WTC11 (cell line): ENCODE measurements around the gene ZNF273.

Experiments
- CTCF ChIP-seq: fragments of 200-600 bp; IDR thresholded peaks from 2 replicates; pipeline ENCODE4 v1.8.0; 2022; ENCODE audit warnings: antibody characterized with exemption
- TF ChIP-seq, protein P1 (sequence below): sonication (generic); formaldehyde crosslinking; conservative IDR thresholded peaks from 2 replicates; pipeline ENCODE4 v1.8.1; 2022; ENCODE audit warnings: mild to moderate bottlenecking, missing genetic modification reagents
- TF ChIP-seq, protein P2 (sequence below): sonication (generic); formaldehyde crosslinking; IDR thresholded peaks from 2 replicates; pipeline ENCODE4 v1.8.1; 2022; ENCODE audit warnings: missing genetic modification reagents, borderline replicate concordance
- TF ChIP-seq, protein P3 (sequence below): sonication (generic); formaldehyde crosslinking; IDR thresholded peaks from 2 replicates; pipeline ENCODE4 v1.8.0; 2022; ENCODE audit warnings: missing genetic modification reagents
- TF ChIP-seq, protein P4 (sequence below): sonication (generic); formaldehyde crosslinking; IDR thresholded peaks from 2 replicates; pipeline ENCODE4 v1.8.1; 2023; ENCODE audit warnings: mild to moderate bottlenecking, missing genetic modification reagents, borderline replicate concordance

DNA sequence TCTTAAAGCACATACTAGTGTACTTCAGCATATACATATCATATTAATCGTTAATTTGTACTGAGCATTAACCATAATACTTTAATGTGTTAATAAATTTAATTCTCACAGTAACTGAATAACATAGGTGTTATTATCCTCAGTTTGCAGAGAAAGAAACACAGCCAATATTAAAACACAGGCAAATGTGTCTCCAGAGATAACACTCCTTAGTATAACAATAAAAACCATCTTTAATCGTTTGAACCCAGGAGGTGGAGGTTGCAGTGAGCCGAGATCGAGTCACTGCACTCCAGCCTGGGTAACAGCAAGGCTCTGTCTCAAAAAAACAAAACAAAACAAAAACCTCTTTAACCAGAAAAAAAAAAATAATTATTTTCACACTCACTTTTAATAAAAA is 49.4 kb upstream of the ZNF273 start:
- TF ChIP-seq, protein P1, sequence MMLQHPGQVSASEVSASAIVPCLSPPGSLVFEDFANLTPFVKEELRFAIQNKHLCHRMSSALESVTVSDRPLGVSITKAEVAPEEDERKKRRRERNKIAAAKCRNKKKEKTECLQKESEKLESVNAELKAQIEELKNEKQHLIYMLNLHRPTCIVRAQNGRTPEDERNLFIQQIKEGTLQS (CRISPR knock-in tag), result no peak
- TF ChIP-seq, protein P2, sequence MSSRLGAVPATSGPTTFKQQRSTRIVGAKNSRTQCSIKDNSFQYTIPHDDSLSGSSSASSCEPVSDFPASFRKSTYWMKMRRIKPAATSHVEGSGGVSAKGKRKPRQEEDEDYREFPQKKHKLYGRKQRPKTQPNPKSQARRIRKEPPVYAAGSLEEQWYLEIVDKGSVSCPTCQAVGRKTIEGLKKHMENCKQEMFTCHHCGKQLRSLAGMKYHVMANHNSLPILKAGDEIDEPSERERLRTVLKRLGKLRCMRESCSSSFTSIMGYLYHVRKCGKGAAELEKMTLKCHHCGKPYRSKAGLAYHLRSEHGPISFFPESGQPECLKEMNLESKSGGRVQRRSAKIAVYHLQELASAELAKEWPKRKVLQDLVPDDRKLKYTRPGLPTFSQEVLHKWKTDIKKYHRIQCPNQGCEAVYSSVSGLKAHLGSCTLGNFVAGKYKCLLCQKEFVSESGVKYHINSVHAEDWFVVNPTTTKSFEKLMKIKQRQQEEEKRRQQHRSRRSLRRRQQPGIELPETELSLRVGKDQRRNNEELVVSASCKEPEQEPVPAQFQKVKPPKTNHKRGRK, result no peak
- TF ChIP-seq, protein P3, sequence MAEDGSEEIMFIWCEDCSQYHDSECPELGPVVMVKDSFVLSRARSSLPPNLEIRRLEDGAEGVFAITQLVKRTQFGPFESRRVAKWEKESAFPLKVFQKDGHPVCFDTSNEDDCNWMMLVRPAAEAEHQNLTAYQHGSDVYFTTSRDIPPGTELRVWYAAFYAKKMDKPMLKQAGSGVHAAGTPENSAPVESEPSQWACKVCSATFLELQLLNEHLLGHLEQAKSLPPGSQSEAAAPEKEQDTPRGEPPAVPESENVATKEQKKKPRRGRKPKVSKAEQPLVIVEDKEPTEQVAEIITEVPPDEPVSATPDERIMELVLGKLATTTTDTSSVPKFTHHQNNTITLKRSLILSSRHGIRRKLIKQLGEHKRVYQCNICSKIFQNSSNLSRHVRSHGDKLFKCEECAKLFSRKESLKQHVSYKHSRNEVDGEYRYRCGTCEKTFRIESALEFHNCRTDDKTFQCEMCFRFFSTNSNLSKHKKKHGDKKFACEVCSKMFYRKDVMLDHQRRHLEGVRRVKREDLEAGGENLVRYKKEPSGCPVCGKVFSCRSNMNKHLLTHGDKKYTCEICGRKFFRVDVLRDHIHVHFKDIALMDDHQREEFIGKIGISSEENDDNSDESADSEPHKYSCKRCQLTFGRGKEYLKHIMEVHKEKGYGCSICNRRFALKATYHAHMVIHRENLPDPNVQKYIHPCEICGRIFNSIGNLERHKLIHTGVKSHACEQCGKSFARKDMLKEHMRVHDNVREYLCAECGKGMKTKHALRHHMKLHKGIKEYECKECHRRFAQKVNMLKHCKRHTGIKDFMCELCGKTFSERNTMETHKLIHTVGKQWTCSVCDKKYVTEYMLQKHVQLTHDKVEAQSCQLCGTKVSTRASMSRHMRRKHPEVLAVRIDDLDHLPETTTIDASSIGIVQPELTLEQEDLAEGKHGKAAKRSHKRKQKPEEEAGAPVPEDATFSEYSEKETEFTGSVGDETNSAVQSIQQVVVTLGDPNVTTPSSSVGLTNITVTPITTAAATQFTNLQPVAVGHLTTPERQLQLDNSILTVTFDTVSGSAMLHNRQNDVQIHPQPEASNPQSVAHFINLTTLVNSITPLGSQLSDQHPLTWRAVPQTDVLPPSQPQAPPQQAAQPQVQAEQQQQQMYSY (CRISPR knock-in tag), result no peak
- TF ChIP-seq CTCF, result no peak
- TF ChIP-seq, protein P4, sequence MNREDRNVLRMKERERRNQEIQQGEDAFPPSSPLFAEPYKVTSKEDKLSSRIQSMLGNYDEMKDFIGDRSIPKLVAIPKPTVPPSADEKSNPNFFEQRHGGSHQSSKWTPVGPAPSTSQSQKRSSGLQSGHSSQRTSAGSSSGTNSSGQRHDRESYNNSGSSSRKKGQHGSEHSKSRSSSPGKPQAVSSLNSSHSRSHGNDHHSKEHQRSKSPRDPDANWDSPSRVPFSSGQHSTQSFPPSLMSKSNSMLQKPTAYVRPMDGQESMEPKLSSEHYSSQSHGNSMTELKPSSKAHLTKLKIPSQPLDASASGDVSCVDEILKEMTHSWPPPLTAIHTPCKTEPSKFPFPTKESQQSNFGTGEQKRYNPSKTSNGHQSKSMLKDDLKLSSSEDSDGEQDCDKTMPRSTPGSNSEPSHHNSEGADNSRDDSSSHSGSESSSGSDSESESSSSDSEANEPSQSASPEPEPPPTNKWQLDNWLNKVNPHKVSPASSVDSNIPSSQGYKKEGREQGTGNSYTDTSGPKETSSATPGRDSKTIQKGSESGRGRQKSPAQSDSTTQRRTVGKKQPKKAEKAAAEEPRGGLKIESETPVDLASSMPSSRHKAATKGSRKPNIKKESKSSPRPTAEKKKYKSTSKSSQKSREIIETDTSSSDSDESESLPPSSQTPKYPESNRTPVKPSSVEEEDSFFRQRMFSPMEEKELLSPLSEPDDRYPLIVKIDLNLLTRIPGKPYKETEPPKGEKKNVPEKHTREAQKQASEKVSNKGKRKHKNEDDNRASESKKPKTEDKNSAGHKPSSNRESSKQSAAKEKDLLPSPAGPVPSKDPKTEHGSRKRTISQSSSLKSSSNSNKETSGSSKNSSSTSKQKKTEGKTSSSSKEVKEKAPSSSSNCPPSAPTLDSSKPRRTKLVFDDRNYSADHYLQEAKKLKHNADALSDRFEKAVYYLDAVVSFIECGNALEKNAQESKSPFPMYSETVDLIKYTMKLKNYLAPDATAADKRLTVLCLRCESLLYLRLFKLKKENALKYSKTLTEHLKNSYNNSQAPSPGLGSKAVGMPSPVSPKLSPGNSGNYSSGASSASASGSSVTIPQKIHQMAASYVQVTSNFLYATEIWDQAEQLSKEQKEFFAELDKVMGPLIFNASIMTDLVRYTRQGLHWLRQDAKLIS (CRISPR knock-in tag), result no peak
